ENCODE results near the gene A2M.

The A2M gene

GRCh38 chr12:9033265-9033887 is 82.3 kb downstream of the A2M start:
- FAIRE-seq = no peak

DNA sequence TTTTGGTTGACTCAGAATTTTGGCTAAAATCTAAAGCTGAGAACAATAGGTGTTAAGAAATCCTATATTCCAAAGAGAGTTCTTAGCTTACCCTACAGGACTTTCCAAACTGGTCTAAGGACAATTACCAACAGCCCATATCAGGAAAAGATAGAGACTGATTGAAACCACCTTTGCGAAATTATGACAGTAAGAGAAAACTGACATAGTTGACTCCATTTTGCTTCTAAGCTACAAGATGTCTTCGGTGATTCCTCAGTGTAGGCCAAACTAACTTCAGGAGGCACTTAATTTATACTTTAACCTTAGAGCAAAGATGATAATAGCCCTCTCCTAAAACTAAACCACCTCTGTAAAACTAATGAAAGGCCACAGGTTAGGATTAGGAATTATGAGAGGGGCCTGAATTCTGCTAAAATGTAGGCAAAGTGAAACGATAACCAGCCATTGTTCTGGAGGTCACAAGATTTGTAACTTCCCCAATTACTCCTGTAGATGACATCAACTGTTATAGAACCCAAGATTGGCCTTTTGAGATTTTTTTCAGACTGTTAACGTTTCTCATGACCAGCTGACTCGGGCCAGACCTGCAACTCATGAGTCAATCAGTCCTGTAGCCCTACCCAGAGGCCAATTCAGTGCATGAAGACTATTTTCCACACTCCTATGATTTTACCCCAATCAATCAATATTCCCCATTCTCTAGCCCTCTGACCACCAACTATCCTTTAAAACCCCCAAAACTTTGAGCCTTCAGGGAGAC is 83.3 kb downstream of the A2M start:
- no peak for FAIRE-seq

DNA sequence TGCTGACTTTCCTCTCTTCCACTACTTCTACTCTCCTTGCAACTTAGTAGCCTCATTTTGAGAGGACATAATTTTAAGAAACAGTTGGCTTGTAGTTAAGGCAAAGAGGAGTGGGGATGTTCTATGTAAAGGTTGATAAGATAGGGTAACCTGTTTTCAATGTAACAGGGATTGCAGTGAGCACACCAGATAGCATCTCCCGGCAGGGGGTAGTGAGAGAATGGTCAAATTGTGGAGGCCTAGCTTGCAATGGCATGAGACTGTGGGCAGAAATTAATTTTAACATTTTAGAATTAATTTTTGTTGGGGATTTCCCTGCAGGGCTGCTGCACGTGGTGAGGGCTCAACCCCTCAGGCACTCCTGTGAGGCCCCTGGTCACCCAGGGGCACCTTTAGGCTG is 84.9 kb downstream of the A2M start:
- no peak for FAIRE-seq

DNA sequence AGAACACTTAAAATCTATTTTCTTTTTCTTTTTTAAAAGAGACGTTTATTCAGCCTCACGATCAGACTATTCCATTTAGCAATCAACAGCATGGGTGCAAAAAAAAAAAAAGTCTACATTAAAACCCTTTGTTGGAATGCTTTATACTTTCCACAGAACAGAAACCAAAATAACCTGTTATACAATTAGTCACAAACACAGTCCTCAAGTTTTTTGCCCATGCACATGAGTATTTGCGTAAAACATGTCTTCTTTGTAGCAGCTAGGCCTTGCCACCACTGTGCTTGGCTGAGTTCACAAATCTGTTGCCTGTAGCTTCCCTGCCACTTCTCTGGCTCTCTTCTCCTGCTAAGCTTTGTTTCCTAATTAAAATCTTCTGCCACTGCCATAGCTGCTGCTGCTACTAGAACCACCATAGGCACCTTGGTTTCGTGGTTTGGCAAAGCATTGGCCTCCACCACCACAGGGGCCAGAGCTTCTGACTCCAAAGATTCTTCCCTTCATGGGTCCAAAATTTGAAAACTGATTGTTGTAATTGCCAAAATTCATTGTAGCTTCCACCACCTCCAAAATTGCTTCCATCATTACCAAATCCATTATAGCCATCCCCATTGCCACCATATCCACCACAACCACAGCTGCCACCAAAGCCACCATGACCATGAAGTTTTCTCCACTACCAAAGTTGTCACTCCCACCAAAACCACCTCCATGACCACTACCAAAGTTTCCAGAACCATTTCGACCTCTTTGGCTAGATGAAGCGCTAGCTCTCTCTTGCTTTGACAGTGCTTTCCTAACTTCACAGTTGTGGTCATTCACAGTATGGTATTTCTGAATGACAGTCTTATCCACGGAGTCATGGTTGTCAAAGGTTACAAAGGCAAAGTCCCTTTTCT is 88.3 kb downstream of the A2M start:
- no peak for FAIRE-seq

DNA sequence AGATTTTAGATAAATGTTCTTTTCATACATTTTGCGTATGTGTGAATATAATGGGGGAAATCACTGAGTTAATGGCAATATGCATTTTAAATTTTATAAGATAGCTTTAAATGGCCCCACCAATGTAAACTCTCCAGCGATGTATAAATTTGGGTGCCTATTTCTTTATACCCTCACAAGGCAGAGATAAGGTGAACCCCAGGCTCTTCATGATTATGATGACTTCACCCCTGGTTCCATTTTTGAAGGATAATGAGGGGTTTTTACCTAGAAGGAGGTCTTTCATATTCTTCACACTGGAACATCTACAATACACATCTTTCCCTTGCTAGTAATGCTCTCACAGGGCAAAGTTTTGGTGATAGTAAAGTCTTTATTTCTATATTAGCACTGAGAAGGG is 91.2 kb downstream of the A2M start:
- FAIRE-seq = no peak

GRCh38 chr12:9022592-9022991 is 93.1 kb downstream of the A2M start:
- no peak for FAIRE-seq
